WTC11 (cell line): ENCODE measurements around the gene TP53BP1. TPM values are rescaled to one million over a fixed set of nuclear protein-coding genes. Genes with fewer than 3 reads are reported as not detected.

Experiments
- ATAC-seq: fragments of 200-7000 bp; cut with Tn5 transposase; 2 replicates; pipeline ENCODE4 v1.10.0; 2021; ENCODE audit warnings: mild to moderate bottlenecking, moderate library complexity
- CTCF ChIA-PET: fragments of 300-600 bp; sonication (Branson Sonifier 250); formaldehyde crosslinking; loops from one replicate; lab custom pipeline; 2021; ENCODE audit warnings: antibody characterized with exemption; lab: Charles Lee
- POLR2A ChIA-PET: fragments of 350-600 bp; sonication (Branson Sonifier 250); formaldehyde crosslinking; loops from one replicate; lab custom pipeline; 2021; ENCODE audit warnings: antibody characterized with exemption; lab: Charles Lee
- DNase-seq: peaks from one replicate; pipeline ENCODE4 v3.0.0; 2021; ENCODE audit warnings: low spot score
- H3K27ac Mint-ChIP-seq: 2 replicates; pipeline ENCODE4 v1.8.0; 2021; ENCODE audit warnings: mixed read lengths
- H3K27me3 Mint-ChIP-seq: 2 replicates; pipeline ENCODE4 v1.8.0; 2021; ENCODE audit warnings: low read depth, mild to moderate bottlenecking, moderate library complexity, mixed read lengths
- H3K36me3 Mint-ChIP-seq: 2 replicates; pipeline ENCODE4 v1.8.0; 2021; ENCODE audit warnings: mixed read lengths
- H3K4me1 Mint-ChIP-seq: 2 replicates; pipeline ENCODE4 v1.8.0; 2022; ENCODE audit warnings: mixed read lengths
- H3K4me3 Mint-ChIP-seq: 2 replicates; pipeline ENCODE4 v1.8.0; 2021; ENCODE audit warnings: mild to moderate bottlenecking, moderate library complexity, mixed read lengths
- H3K9me3 Mint-ChIP-seq: 2 replicates; pipeline ENCODE4 v1.8.0; 2021; ENCODE audit warnings: mixed read lengths
- E2F1 ChIP-seq: sonication (generic); formaldehyde crosslinking; IDR thresholded peaks from 2 replicates; pipeline ENCODE4 v1.8.0; 2022; ENCODE audit warnings: mild to moderate bottlenecking, missing genetic modification reagents
- ELF4 ChIP-seq: sonication (generic); formaldehyde crosslinking; IDR thresholded peaks from 2 replicates; pipeline ENCODE4 v1.8.1; 2022; ENCODE audit warnings: low read depth, mild to moderate bottlenecking, moderate library complexity, missing genetic modification reagents
- IRF1 ChIP-seq: sonication (generic); formaldehyde crosslinking; IDR thresholded peaks from 2 replicates; pipeline ENCODE4 v1.8.0; 2023; ENCODE audit warnings: missing genetic modification reagents
- IRF2 ChIP-seq: sonication (generic); formaldehyde crosslinking; IDR thresholded peaks from 2 replicates; pipeline ENCODE4 v1.8.0; 2022; ENCODE audit warnings: low read depth, missing genetic modification reagents, borderline replicate concordance
- JAZF1 ChIP-seq: fragments of 250-450 bp; sonication (Bioruptor Pico); IDR thresholded peaks from 2 replicates; pipeline ENCODE4 v1.9.0; 2021; ENCODE audit warnings: moderate library complexity, mild to moderate bottlenecking, inconsistent platforms
- SMAD3 ChIP-seq: sonication (generic); formaldehyde crosslinking; IDR thresholded peaks from 2 replicates; pipeline ENCODE4 v1.8.0; 2022; ENCODE audit warnings: missing genetic modification reagents, mild to moderate bottlenecking, borderline replicate concordance
- SMAD4 ChIP-seq: sonication (generic); formaldehyde crosslinking; IDR thresholded peaks from 2 replicates; pipeline ENCODE4 v1.8.0; 2022; ENCODE audit warnings: mild to moderate bottlenecking, missing genetic modification reagents
- SP1 ChIP-seq: sonication (generic); formaldehyde crosslinking; conservative IDR thresholded peaks from 2 replicates; pipeline ENCODE4 v1.8.1; 2022; ENCODE audit warnings: missing genetic modification reagents
- TCF7 ChIP-seq: sonication (generic); formaldehyde crosslinking; IDR thresholded peaks from 2 replicates; pipeline ENCODE4 v1.8.0; 2022; ENCODE audit warnings: mild to moderate bottlenecking, low read depth, missing genetic modification reagents, moderate library complexity
- USF2 ChIP-seq: sonication (generic); formaldehyde crosslinking; IDR thresholded peaks from 2 replicates; pipeline ENCODE4 v1.8.1; 2023; ENCODE audit warnings: mild to moderate bottlenecking, missing genetic modification reagents, moderate library complexity
- ZNF425 ChIP-seq: fragments of 250-450 bp; sonication (Bioruptor Pico); conservative IDR thresholded peaks from 2 replicates; pipeline ENCODE4 v1.9.0; 2021; ENCODE audit warnings: mild to moderate bottlenecking
- total RNA-seq: library from RNA; stranded (reverse); gene quantifications from 3 replicates; pipeline ENCODE4 v1.2.3, GENCODE V29; 2021
- TF ChIP-seq, protein P1 (sequence below): sonication (generic); formaldehyde crosslinking; IDR thresholded peaks from 2 replicates; pipeline ENCODE4 v1.8.0; 2022; ENCODE audit warnings: missing genetic modification reagents
- TF ChIP-seq, protein P2 (sequence below): fragments of 200-600 bp; IDR thresholded peaks from 2 replicates; pipeline ENCODE4 v1.8.0; 2022; ENCODE audit warnings: antibody characterized with exemption
- TF ChIP-seq, protein P3 (sequence below): sonication (generic); formaldehyde crosslinking; IDR thresholded peaks from 2 replicates; pipeline ENCODE4 v1.8.0; 2023; ENCODE audit warnings: missing genetic modification reagents, mild to moderate bottlenecking, borderline replicate concordance
- TF ChIP-seq, protein P4 (sequence below): sonication (generic); formaldehyde crosslinking; IDR thresholded peaks from 2 replicates; pipeline ENCODE4 v1.8.1; 2022; ENCODE audit warnings: mild to moderate bottlenecking, missing genetic modification reagents, moderate library complexity, borderline replicate concordance

The TP53BP1 gene
- total RNA-seq, 1 experiment from 2014 or later: 67.1 TPM

DNA sequence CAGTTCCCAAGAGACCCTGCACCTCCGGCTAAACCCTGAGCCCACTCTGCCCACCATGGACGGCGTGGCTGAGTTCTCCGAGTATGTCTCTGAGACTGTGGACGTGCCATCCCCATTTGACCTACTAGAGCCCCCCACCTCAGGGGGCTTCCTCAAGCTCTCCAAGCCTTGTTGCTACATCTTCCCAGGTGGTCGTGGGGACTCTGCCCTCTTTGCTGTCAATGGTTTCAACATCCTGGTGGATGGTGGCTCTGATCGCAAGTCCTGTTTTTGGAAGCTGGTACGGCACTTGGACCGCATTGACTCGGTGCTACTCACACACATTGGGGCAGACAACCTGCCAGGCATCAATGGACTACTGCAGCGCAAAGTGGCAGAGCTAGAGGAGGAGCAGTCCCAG lies 28.5 kb upstream of the TP53BP1 start:
- no peak overlapping the region for H3K27ac Mint-ChIP-seq
- ChIA-PET POLR2A (no interaction called here), CTCF (no interaction called here)
- H3K4me1 Mint-ChIP-seq: peaks cover 22% of the 10 kb centered on the region
- TF ChIP-seq E2F1: no peak
- TF ChIP-seq, protein P1, sequence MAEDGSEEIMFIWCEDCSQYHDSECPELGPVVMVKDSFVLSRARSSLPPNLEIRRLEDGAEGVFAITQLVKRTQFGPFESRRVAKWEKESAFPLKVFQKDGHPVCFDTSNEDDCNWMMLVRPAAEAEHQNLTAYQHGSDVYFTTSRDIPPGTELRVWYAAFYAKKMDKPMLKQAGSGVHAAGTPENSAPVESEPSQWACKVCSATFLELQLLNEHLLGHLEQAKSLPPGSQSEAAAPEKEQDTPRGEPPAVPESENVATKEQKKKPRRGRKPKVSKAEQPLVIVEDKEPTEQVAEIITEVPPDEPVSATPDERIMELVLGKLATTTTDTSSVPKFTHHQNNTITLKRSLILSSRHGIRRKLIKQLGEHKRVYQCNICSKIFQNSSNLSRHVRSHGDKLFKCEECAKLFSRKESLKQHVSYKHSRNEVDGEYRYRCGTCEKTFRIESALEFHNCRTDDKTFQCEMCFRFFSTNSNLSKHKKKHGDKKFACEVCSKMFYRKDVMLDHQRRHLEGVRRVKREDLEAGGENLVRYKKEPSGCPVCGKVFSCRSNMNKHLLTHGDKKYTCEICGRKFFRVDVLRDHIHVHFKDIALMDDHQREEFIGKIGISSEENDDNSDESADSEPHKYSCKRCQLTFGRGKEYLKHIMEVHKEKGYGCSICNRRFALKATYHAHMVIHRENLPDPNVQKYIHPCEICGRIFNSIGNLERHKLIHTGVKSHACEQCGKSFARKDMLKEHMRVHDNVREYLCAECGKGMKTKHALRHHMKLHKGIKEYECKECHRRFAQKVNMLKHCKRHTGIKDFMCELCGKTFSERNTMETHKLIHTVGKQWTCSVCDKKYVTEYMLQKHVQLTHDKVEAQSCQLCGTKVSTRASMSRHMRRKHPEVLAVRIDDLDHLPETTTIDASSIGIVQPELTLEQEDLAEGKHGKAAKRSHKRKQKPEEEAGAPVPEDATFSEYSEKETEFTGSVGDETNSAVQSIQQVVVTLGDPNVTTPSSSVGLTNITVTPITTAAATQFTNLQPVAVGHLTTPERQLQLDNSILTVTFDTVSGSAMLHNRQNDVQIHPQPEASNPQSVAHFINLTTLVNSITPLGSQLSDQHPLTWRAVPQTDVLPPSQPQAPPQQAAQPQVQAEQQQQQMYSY: no peak
- TF ChIP-seq, protein P2, sequence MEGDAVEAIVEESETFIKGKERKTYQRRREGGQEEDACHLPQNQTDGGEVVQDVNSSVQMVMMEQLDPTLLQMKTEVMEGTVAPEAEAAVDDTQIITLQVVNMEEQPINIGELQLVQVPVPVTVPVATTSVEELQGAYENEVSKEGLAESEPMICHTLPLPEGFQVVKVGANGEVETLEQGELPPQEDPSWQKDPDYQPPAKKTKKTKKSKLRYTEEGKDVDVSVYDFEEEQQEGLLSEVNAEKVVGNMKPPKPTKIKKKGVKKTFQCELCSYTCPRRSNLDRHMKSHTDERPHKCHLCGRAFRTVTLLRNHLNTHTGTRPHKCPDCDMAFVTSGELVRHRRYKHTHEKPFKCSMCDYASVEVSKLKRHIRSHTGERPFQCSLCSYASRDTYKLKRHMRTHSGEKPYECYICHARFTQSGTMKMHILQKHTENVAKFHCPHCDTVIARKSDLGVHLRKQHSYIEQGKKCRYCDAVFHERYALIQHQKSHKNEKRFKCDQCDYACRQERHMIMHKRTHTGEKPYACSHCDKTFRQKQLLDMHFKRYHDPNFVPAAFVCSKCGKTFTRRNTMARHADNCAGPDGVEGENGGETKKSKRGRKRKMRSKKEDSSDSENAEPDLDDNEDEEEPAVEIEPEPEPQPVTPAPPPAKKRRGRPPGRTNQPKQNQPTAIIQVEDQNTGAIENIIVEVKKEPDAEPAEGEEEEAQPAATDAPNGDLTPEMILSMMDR: no peak
- TF ChIP-seq IRF1 (CRISPR knock-in tag): no peak
- TF ChIP-seq, protein P3, sequence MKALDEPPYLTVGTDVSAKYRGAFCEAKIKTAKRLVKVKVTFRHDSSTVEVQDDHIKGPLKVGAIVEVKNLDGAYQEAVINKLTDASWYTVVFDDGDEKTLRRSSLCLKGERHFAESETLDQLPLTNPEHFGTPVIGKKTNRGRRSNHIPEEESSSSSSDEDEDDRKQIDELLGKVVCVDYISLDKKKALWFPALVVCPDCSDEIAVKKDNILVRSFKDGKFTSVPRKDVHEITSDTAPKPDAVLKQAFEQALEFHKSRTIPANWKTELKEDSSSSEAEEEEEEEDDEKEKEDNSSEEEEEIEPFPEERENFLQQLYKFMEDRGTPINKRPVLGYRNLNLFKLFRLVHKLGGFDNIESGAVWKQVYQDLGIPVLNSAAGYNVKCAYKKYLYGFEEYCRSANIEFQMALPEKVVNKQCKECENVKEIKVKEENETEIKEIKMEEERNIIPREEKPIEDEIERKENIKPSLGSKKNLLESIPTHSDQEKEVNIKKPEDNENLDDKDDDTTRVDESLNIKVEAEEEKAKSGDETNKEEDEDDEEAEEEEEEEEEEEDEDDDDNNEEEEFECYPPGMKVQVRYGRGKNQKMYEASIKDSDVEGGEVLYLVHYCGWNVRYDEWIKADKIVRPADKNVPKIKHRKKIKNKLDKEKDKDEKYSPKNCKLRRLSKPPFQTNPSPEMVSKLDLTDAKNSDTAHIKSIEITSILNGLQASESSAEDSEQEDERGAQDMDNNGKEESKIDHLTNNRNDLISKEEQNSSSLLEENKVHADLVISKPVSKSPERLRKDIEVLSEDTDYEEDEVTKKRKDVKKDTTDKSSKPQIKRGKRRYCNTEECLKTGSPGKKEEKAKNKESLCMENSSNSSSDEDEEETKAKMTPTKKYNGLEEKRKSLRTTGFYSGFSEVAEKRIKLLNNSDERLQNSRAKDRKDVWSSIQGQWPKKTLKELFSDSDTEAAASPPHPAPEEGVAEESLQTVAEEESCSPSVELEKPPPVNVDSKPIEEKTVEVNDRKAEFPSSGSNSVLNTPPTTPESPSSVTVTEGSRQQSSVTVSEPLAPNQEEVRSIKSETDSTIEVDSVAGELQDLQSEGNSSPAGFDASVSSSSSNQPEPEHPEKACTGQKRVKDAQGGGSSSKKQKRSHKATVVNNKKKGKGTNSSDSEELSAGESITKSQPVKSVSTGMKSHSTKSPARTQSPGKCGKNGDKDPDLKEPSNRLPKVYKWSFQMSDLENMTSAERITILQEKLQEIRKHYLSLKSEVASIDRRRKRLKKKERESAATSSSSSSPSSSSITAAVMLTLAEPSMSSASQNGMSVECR (CRISPR knock-in tag): no peak
- no peak for TF ChIP-seq SMAD3 (CRISPR knock-in tag)
- TF ChIP-seq ELF4 (CRISPR knock-in tag): no peak
- no peak for TF ChIP-seq TCF7 (CRISPR knock-in tag)
- H3K9me3 Mint-ChIP-seq: no peaks in the 10 kb centered on the region
- no peak for ATAC-seq
- DNase-seq: no peak
- no peak overlapping the region for H3K4me3 Mint-ChIP-seq
- no peaks in the 10 kb centered on the region for H3K36me3 Mint-ChIP-seq
- H3K27me3 Mint-ChIP-seq: peaks cover 54% of the 10 kb centered on the region

DNA sequence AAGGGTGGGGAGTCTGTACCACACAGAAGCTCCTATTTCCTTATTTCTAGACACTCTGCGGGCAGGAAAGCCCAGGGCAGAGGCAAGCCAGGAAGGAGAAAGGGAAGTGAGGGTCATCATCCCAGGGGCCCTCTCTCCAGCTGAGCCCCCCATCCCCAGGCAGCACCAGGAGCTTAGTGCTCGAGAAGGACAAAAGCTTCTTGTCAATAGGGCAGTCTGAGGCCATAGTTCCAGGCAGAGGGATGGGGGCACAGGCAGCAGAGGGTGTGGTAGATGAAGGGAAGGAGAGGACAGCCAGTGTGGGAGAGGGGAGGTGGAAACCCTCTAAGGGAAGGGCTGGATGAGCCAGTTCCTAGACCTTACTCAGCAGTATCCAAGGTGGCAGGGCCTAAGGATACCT lies 27.2 kb upstream of the TP53BP1 start:
- DNase-seq (no peak), ATAC-seq (no peak)
- POLR2A ChIA-PET: no interaction called here
- no peak overlapping the region for H3K4me3 Mint-ChIP-seq
- no peak overlapping the region for H3K27ac Mint-ChIP-seq
- peaks cover 32% of the 10 kb centered on the region for H3K4me1 Mint-ChIP-seq
- H3K27me3 Mint-ChIP-seq: peaks cover 66% of the 10 kb centered on the region
- CTCF ChIA-PET: interaction anchor here (1.7 kb wide), 1 partner anchor 10 kb away, joined by 4 read pairs; no protein-coding TSS in a partner anchor
- no peaks in the 10 kb centered on the region for H3K36me3 Mint-ChIP-seq
- H3K9me3 Mint-ChIP-seq: no peaks in the 10 kb centered on the region
- TF ChIP-seq IRF2 (CRISPR knock-in tag) (no peak), SMAD4 (CRISPR knock-in tag) (no peak), ELF4 (CRISPR knock-in tag) (no peak), USF2 (CRISPR knock-in tag) (no peak), JAZF1 (CRISPR knock-in tag) (no peak), SP1 (no peak), ZNF425 (CRISPR knock-in tag) (no peak)
- TF ChIP-seq, protein P4, sequence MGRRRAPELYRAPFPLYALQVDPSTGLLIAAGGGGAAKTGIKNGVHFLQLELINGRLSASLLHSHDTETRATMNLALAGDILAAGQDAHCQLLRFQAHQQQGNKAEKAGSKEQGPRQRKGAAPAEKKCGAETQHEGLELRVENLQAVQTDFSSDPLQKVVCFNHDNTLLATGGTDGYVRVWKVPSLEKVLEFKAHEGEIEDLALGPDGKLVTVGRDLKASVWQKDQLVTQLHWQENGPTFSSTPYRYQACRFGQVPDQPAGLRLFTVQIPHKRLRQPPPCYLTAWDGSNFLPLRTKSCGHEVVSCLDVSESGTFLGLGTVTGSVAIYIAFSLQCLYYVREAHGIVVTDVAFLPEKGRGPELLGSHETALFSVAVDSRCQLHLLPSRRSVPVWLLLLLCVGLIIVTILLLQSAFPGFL (CRISPR knock-in tag): no peak
